HepG2 (cell line): ENCODE results near the gene BCL2L2. TPM values are rescaled to one million over a fixed set of nuclear protein-coding genes. Genes with fewer than 3 reads are reported as not detected.

Experiments
- CEBPG ChIP-seq: IDR thresholded peaks from 2 replicates; pipeline ENCODE4 v1.6.1; 2016
- ESRRA ChIP-seq: sonication (generic); formaldehyde crosslinking; IDR thresholded peaks from 2 replicates; pipeline ENCODE4 v1.5.1; 2020; ENCODE audit warnings: mild to moderate bottlenecking, low read depth, missing genetic modification reagents
- FOXA3 ChIP-seq: IDR thresholded peaks from 2 replicates; pipeline ENCODE4 v1.6.1; 2016; ENCODE audit warnings: missing genetic modification reagents, missing compliant biosample characterization
- FOXP1 ChIP-seq, 2 experiments: fragments of 450-650 bp in 1 of 2; IDR thresholded peaks; 2 replicates each; pipeline ENCODE4 v1.6.1; 2017 to 2018; ENCODE audit warnings: antibody characterized with exemption in 1 of 2
- GABPB1 ChIP-seq: IDR thresholded peaks from 2 replicates; pipeline ENCODE4 v1.6.1; 2016; ENCODE audit warnings: mild to moderate bottlenecking, missing genetic modification reagents, moderate library complexity, missing compliant biosample characterization
- GTF2F1 ChIP-seq: fragments of 150-350 bp; IDR thresholded peaks from 2 replicates; pipeline ENCODE4 v1.6.1; 2014; ENCODE audit warnings: low read length
- HMGA1 ChIP-seq: sonication (generic); formaldehyde crosslinking; conservative IDR thresholded peaks from 2 replicates; pipeline ENCODE4 v1.4.0; 2020; ENCODE audit warnings: missing genetic modification reagents
- IRX3 ChIP-seq: sonication (generic); formaldehyde crosslinking; IDR thresholded peaks from 2 replicates; pipeline ENCODE4 v1.8.1; 2023; ENCODE audit warnings: mild to moderate bottlenecking, low read depth, missing genetic modification reagents, borderline replicate concordance
- JUND ChIP-seq: sonication (generic); formaldehyde crosslinking; IDR thresholded peaks from 2 replicates; pipeline ENCODE4 v1.8.0; 2022; ENCODE audit warnings: mild to moderate bottlenecking, missing genetic modification reagents
- NFIB ChIP-seq: sonication (generic); formaldehyde crosslinking; IDR thresholded peaks from 2 replicates; pipeline ENCODE4 v1.9.0; 2021; ENCODE audit warnings: missing genetic modification reagents, mild to moderate bottlenecking, borderline replicate concordance
- NFYB ChIP-seq: sonication (generic); formaldehyde crosslinking; IDR thresholded peaks from 2 replicates; pipeline ENCODE4 v1.4.0; 2020; ENCODE audit warnings: missing genetic modification reagents
- POGK ChIP-seq: sonication (generic); formaldehyde crosslinking; conservative IDR thresholded peaks from 2 replicates; pipeline ENCODE4 v1.8.0; 2022; ENCODE audit warnings: mild to moderate bottlenecking, moderate library complexity, missing genetic modification reagents
- SALL2 ChIP-seq: sonication (generic); formaldehyde crosslinking; IDR thresholded peaks from 2 replicates; pipeline ENCODE4 v1.8.1; 2023; ENCODE audit warnings: mild to moderate bottlenecking, missing genetic modification reagents, inconsistent platforms
- TMF1 ChIP-seq: sonication (generic); formaldehyde crosslinking; IDR thresholded peaks from 2 replicates; pipeline ENCODE4 v1.8.1; 2022; ENCODE audit warnings: low read depth, missing genetic modification reagents
- ZBTB43 ChIP-seq: sonication (generic); formaldehyde crosslinking; conservative IDR thresholded peaks from 2 replicates; pipeline ENCODE4 v1.4.0; 2020; ENCODE audit warnings: missing genetic modification reagents
- ZFP1 ChIP-seq: IDR thresholded peaks from 2 replicates; pipeline ENCODE4 v1.6.1; 2016
- ZFP36L1 ChIP-seq: sonication (generic); formaldehyde crosslinking; IDR thresholded peaks from 2 replicates; pipeline ENCODE4 v1.8.0; 2022; ENCODE audit warnings: mild to moderate bottlenecking, missing genetic modification reagents, moderate library complexity
- ZIK1 ChIP-seq: sonication (generic); formaldehyde crosslinking; IDR thresholded peaks from 2 replicates; pipeline ENCODE4 v1.5.0; 2020; ENCODE audit warnings: mild to moderate bottlenecking, low read depth, missing genetic modification reagents, borderline replicate concordance
- ZNF138 ChIP-seq: sonication (generic); formaldehyde crosslinking; IDR thresholded peaks from 2 replicates; pipeline ENCODE4 v1.5.0; 2020; ENCODE audit warnings: mild to moderate bottlenecking, low read depth, missing genetic modification reagents
- ZNF292 ChIP-seq: sonication (generic); formaldehyde crosslinking; IDR thresholded peaks from 2 replicates; pipeline ENCODE4 v1.8.1; 2022; ENCODE audit warnings: mild to moderate bottlenecking, low read depth, missing genetic modification reagents, borderline replicate concordance
- ZNF318 ChIP-seq: sonication (generic); formaldehyde crosslinking; IDR thresholded peaks from 2 replicates; pipeline ENCODE4 v1.4.0; 2020; ENCODE audit warnings: mild to moderate bottlenecking, missing genetic modification reagents
- polyA plus RNA-seq, 8 experiments: library from polyadenylated mRNA; depleted of rRNA in 3 of 8; stranded (reverse) in 7 of 8; unstranded in 1 of 8; fragments of >200 nt; fragmentation: Illumina TruSeq in 4 of 8; extraction: Trizol in 4 of 8; gene quantifications; 2 replicates each; pipeline versions ENCODE4 v1.2.1 to v1.2.3, GENCODE V29; 2011 to 2016; ENCODE audit warnings: low read depth in 4 of 8, missing spikeins in 1 of 8, mixed read lengths in 1 of 8; ENCODE audit not compliant: insufficient read depth in 1 of 8
- total RNA-seq, 5 experiments: library from RNA; depleted of rRNA; stranded (reverse); fragments of >200 nt; fragmentation: Illumina TruSeq; extraction: Trizol; gene quantifications; 2 replicates each; pipeline ENCODE4 v1.2.3, GENCODE V29; 2016; ENCODE audit warnings: low read depth in 1 of 5

The BCL2L2 gene
- total and polyA plus RNA-seq, 2 of the 13 experiments (the other 11 are each of a cell fraction or from before 2014, with no cell fraction given), result 28.1 to 49.8 TPM

- TF ChIP-seq CEBPG (CRISPR knock-in tag) (no peak), NFYB (CRISPR knock-in tag) (no peak), ZNF318 (no peak), IRX3 (CRISPR knock-in tag) (no peak), FOXA3 (CRISPR knock-in tag) (no peak), HMGA1 (CRISPR knock-in tag) (no peak), GABPB1 (CRISPR knock-in tag) (no peak), ESRRA (no peak), ZFP1 (CRISPR knock-in tag) (no peak), ZIK1 (CRISPR knock-in tag) (no peak), ZBTB43 (CRISPR knock-in tag) (no peak), NFIB (CRISPR knock-in tag) (no peak), ZNF292 (CRISPR knock-in tag) (no peak), JUND (CRISPR knock-in tag) (no peak), SALL2 (CRISPR knock-in tag) (no peak), TMF1 (CRISPR knock-in tag) (peak; percentile 15; the same call in 1 of the 2 replicates), ZNF138 (CRISPR knock-in tag) (0 out of 2 replicates have a peak, but pooled peaks have one; percentile 37), FOXP1 (IDR thresholded peaks at IDR 0.05) (no peak), FOXP1 (CRISPR knock-in tag; IDR thresholded peaks at IDR 0.05) (no peak), ZFP36L1 (CRISPR knock-in tag) (no peak), GTF2F1 (no peak), POGK (CRISPR knock-in tag) (no peak)
Observed at GRCh38 chr14:23285530-23286019, 21.1 kb upstream of the BCL2L2 start (continued).
